K562 (cell line): ENCODE data around the gene PHF20. TPM values are rescaled to one million over a fixed set of nuclear protein-coding genes. Genes with fewer than 3 reads are reported as not detected.

Experiments
- BRD4 ChIP-seq: fragments of 200-600 bp; sonication (generic); IDR thresholded peaks from 2 replicates; pipeline ENCODE4 v1.6.1; 2017; ENCODE audit warnings: inconsistent platforms
- EP300 ChIP-seq: IDR thresholded peaks from 2 replicates; pipeline ENCODE4 v1.6.1; 2012; ENCODE audit warnings: low read length, improper control_type of control experiment
- FIP1L1 ChIP-seq: fragments of 200-400 bp; formaldehyde crosslinking; IDR thresholded peaks from 2 replicates; pipeline ENCODE4 v1.6.1; 2018; ENCODE audit warnings: mild to moderate bottlenecking, low read depth, low read length; ENCODE audit not compliant: poor library complexity, severe bottlenecking
- GATA2 ChIP-seq: sonication (generic); formaldehyde crosslinking; IDR thresholded peaks from 2 replicates; pipeline ENCODE4 v1.4.0; 2020; ENCODE audit warnings: mild to moderate bottlenecking, missing genetic modification reagents
- HCFC1 ChIP-seq: IDR thresholded peaks from 2 replicates; pipeline ENCODE4 v1.6.1; 2012; ENCODE audit warnings: low read depth, low read length, improper control_type of control experiment
- MAFF ChIP-seq: IDR thresholded peaks from 2 replicates; pipeline ENCODE4 v1.6.1; 2012; ENCODE audit warnings: low read length, improper control_type of control experiment
- NBN ChIP-seq: fragments of 450-650 bp; IDR thresholded peaks from 2 replicates; pipeline ENCODE4 v1.6.1; 2016; ENCODE audit warnings: low read depth, mild to moderate bottlenecking
- RBM25 ChIP-seq: fragments of 200-400 bp; formaldehyde crosslinking; IDR thresholded peaks from 2 replicates; pipeline ENCODE4 v1.6.1; 2018; ENCODE audit warnings: low read length, low read depth, moderate library complexity; ENCODE audit not compliant: severe bottlenecking
- RCOR1 ChIP-seq, 2 experiments: IDR thresholded peaks; 2 replicates each; pipeline ENCODE4 v1.6.1; 2012; ENCODE audit warnings: low read depth in 2 of 2, low read length in 2 of 2, borderline replicate concordance in 1 of 2, improper control_type of control experiment in 1 of 2
- SIN3B ChIP-seq: fragments of 450-650 bp; IDR thresholded peaks from 2 replicates; pipeline ENCODE4 v1.6.1; 2017; ENCODE audit warnings: low read depth, mild to moderate bottlenecking, moderate library complexity
- SMAD4 ChIP-seq: fragments of 250-450 bp; sonication (Bioruptor Pico); conservative IDR thresholded peaks from 2 replicates; pipeline ENCODE4 v1.8.0; 2021; ENCODE audit warnings: inconsistent platforms, mild to moderate bottlenecking, moderate library complexity
- SRSF9 ChIP-seq: fragments of 200-400 bp; formaldehyde crosslinking; IDR thresholded peaks from 2 replicates; pipeline ENCODE4 v1.6.1; 2017; ENCODE audit warnings: low read depth, low read length, borderline replicate concordance
- ZBTB40 ChIP-seq, 2 experiments: fragments of 450-650 bp in 1 of 2; sonication (generic) in 1 of 2; formaldehyde crosslinking in 1 of 2; IDR thresholded peaks; 2 replicates each; pipeline versions ENCODE4 v1.7.1 to v1.9.0; 2016 to 2022; ENCODE audit warnings: inconsistent platforms in 1 of 2, mild to moderate bottlenecking in 1 of 2, missing genetic modification reagents in 1 of 2
- ZNF24 ChIP-seq: fragments of 450-650 bp; IDR thresholded peaks from 2 replicates; pipeline ENCODE4 v1.6.1; 2016
- ZNF644 ChIP-seq: fragments of 200-800 bp; sonication (Bioruptor generic); IDR thresholded peaks from 2 replicates; pipeline ENCODE4 v1.6.1; 2016; ENCODE audit warnings: low read depth, missing genetic modification characterization, missing compliant biosample characterization
- polyA plus RNA-seq, 8 experiments: library from polyadenylated mRNA; depleted of rRNA in 4 of 8; stranded (reverse) in 5 of 8; unstranded in 3 of 8; fragments of >200 nt; fragmentation: Nextera tagmentation in 2 of 8; fragmentation: Illumina TruSeq in 1 of 8; extraction: Ambion mirVana in 2 of 8; extraction: Trizol in 1 of 8; gene quantifications; 2 replicates each; pipeline versions ENCODE4 v1.2.1 to v1.2.3, GENCODE V29; 2011 to 2014; ENCODE audit warnings: inconsistent platforms in 1 of 8, missing spikeins in 1 of 8
- total RNA-seq, 7 experiments: library from RNA; depleted of rRNA in 6 of 7; stranded (reverse); fragments of >200 nt in 6 of 7; fragmentation: Illumina TruSeq in 2 of 7; extraction: Trizol in 2 of 7; gene quantifications; 2 replicates each; pipeline versions ENCODE4 v1.2.1 to v1.2.3, GENCODE V29; 2011 to 2021; ENCODE audit warnings: low replicate concordance in 1 of 7

PHF20 gene
- total and polyA plus RNA-seq, 9 of the 15 experiments (the other 6 are each of a cell fraction or from before 2014, with no cell fraction given) = 49.9 to 196 (median 70.7) TPM

GRCh38 chr20:35994994-35995453 lies 223.2 kb downstream of the PHF20 start (continued):
- no peak for TF ChIP-seq ZBTB40 (IDR thresholded peaks at IDR 0.05)
- no peak for TF ChIP-seq ZBTB40 (CRISPR knock-in tag; IDR thresholded peaks at IDR 0.05)
- TF ChIP-seq NBN = 0 out of 2 replicates have a peak, but pooled peaks have one; percentile 48
- no peak for TF ChIP-seq ZNF644
- TF ChIP-seq SIN3B = no peak
- no peak for TF ChIP-seq FIP1L1
- TF ChIP-seq HCFC1 = no peak
- TF ChIP-seq GATA2 (CRISPR knock-in tag) = no peak
- no peak for TF ChIP-seq SMAD4
- TF ChIP-seq ZNF24 = peak; percentile 12; the same call in 1 of the 2 replicates
- no peak for TF ChIP-seq RBM25
- no peak for TF ChIP-seq SRSF9
- peak in 1 of 2 experiments; percentile 36; a peak in 1 of 4 replicates for TF ChIP-seq RCOR1 (IDR thresholded peaks at IDR 0.05; ENCODE audit: borderline replicate concordance in 1 of 2, low read depth in 2 of 2, low read length in 2 of 2)
- 0 out of 2 replicates have a peak, but pooled peaks have one; percentile 21 for TF ChIP-seq EP300
- no peak for TF ChIP-seq MAFF
- no peak for TF ChIP-seq BRD4
